Left ventricle myocardium inferior (tissue), 1 donor: ENCODE measurements around the gene PRR12. TPM values are rescaled to one million over a fixed set of nuclear protein-coding genes. Genes with fewer than 3 reads are reported as not detected.

Experiments used
- DNase-seq: peaks from one replicate; pipeline ENCODE4 v3.0.0-alpha.2; 2020
- H3K27ac ChIP-seq: fragments of 200-600 bp; replicated peaks from 2 replicates; pipeline ENCODE4 v1.8.0; 2021
- H3K27me3 ChIP-seq: fragments of 200-600 bp; 2 replicates; pipeline ENCODE4 v1.8.0; 2021; ENCODE audit warnings: low read depth
- H3K36me3 ChIP-seq: fragments of 200-600 bp; 2 replicates; pipeline ENCODE4 v1.8.0; 2021
- H3K4me1 ChIP-seq: fragments of 200-600 bp; 2 replicates; pipeline ENCODE4 v1.8.0; 2021
- H3K4me3 ChIP-seq: fragments of 200-600 bp; 2 replicates; pipeline ENCODE4 v1.8.0; 2021; ENCODE audit warnings: mild to moderate bottlenecking, moderate library complexity
- H3K9me3 ChIP-seq: fragments of 200-600 bp; replicated peaks from 2 replicates; pipeline ENCODE4 v1.8.0; 2021
- CTCF ChIP-seq: fragments of 200-600 bp; IDR thresholded peaks from 2 replicates; pipeline ENCODE4 v1.8.0; 2021; ENCODE audit warnings: antibody characterized with exemption, mild to moderate bottlenecking, borderline replicate concordance
- intact Hi-C: fragments of 100-400 bp; cut with micrococcal nuclease; formaldehyde crosslinking; loops from one replicate; pipeline ENCODE4 v1.11.0; 2022
- total RNA-seq: library from RNA; stranded (reverse); fragmentation: NEBNext Ultra II Directional; extraction: Animal tissue kit (Norgen Biotek cat#: 25700); gene quantifications from one replicate; pipeline ENCODE4 v1.2.1, GENCODE V29; 2021
- donor health status: DM: no; HTN: yes; CAD: no; lungs with severe emphysema.

PRR12 gene
- total RNA-seq, 1 donor from 2014 or later, result 15.5 TPM

GRCh38 chr19:49559443-49559842 lies 31.5 kb upstream of the PRR12 start:
- Histone ChIP-seq H3K27ac (peak overlapping the region; percentile 66), H3K27me3 (no peaks in the 10 kb centered on the region), H3K4me3 (no peak overlapping the region), H3K9me3 (no peaks in the 10 kb centered on the region), H3K4me1 (peaks cover 15% of the 10 kb centered on the region), H3K36me3 (peaks cover 53% of the 10 kb centered on the region)
- DNase-seq, result no peak
- TF ChIP-seq CTCF, result no peak
- intact Hi-C loops, result no loop called here

GRCh38 chr19:49559928-49560327 lies 31.1 kb upstream of the PRR12 start:
- intact Hi-C loops, result no loop called here
- peak overlapping the region; percentile 66 for H3K27ac ChIP-seq
- no peaks in the 10 kb centered on the region for H3K27me3 ChIP-seq
- no peak for TF ChIP-seq CTCF
- H3K4me3 ChIP-seq, result no peak overlapping the region
- H3K4me1 ChIP-seq, result peaks cover 15% of the 10 kb centered on the region
- H3K36me3 ChIP-seq, result peaks cover 51% of the 10 kb centered on the region
- DNase-seq, result no peak
- no peaks in the 10 kb centered on the region for H3K9me3 ChIP-seq

- Histone ChIP-seq H3K4me3 (no peak overlapping the region), H3K27me3 (no peaks in the 10 kb centered on the region), H3K4me1 (peaks cover 20% of the 10 kb centered on the region), H3K36me3 (peaks cover 46% of the 10 kb centered on the region), H3K27ac (peak overlapping the region; percentile 66), H3K9me3 (no peaks in the 10 kb centered on the region)
- intact Hi-C loops, result no loop called here
- peak; percentile 35 for DNase-seq
- TF ChIP-seq CTCF, result no peak
Observed at GRCh38 chr19:49560358-49560900, 30.6 kb upstream of the PRR12 start.

GRCh38 chr19:49564616-49565045 lies 26.4 kb upstream of the PRR12 start:
- no peak for DNase-seq
- H3K36me3 ChIP-seq, result peaks cover 8% of the 10 kb centered on the region
- intact Hi-C loops, result no loop called here
- H3K4me3 ChIP-seq, result no peak overlapping the region
- peaks cover 41% of the 10 kb centered on the region for H3K4me1 ChIP-seq
- H3K27me3 ChIP-seq, result no peaks in the 10 kb centered on the region
- H3K9me3 ChIP-seq, result no peaks in the 10 kb centered on the region
- H3K27ac ChIP-seq, result peak overlapping the region; percentile 66
- TF ChIP-seq CTCF, result no peak

- peaks cover 46% of the 10 kb centered on the region for H3K4me1 ChIP-seq
Observed at GRCh38 chr19:49565261-49565660, 25.7 kb upstream of the PRR12 start.

More at GRCh38 chr19:49565261-49565660, 25.7 kb upstream of the PRR12 start:
- intact Hi-C loops, result no loop called here
- Histone ChIP-seq H3K27me3 (no peaks in the 10 kb centered on the region), H3K4me3 (no peak overlapping the region), H3K36me3 (peaks cover 1% of the 10 kb centered on the region), H3K27ac (peak overlapping the region; percentile 66), H3K9me3 (no peaks in the 10 kb centered on the region)
- DNase-seq, result no peak
- no peak for TF ChIP-seq CTCF
